Jurkat, Clone E6-1 (cell line): ENCODE measurements around the gene DNAJC28. TPM values are rescaled to one million over a fixed set of nuclear protein-coding genes. Genes with fewer than 3 reads are reported as not detected.
"Not testable (repeated sequence)": the region's sequence is repeated elsewhere in the genome, so short reads cannot be mapped to it uniquely, and the experiment has no call there.

Experiments used
- DNase-seq: peaks from one replicate; pipeline ENCODE4 v3.0.0-alpha.2; 2011; ENCODE audit warnings: low read depth, low spot score
- H3K4me3 ChIP-seq: 2 replicates; pipeline ENCODE4 v1.5.1; 2011; ENCODE audit warnings: mild to moderate bottlenecking, low read length, control low read depth, moderate library complexity
- polyA plus RNA-seq: library from polyadenylated mRNA; unstranded; fragments of >200 nt; gene quantifications from one replicate; pipeline ENCODE4 v1.2.1, GENCODE V29; 2012; ENCODE audit warnings: missing spikeins; ENCODE audit not compliant: insufficient read length, insufficient read depth

Gene DNAJC28, protein sequence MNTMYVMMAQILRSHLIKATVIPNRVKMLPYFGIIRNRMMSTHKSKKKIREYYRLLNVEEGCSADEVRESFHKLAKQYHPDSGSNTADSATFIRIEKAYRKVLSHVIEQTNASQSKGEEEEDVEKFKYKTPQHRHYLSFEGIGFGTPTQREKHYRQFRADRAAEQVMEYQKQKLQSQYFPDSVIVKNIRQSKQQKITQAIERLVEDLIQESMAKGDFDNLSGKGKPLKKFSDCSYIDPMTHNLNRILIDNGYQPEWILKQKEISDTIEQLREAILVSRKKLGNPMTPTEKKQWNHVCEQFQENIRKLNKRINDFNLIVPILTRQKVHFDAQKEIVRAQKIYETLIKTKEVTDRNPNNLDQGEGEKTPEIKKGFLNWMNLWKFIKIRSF
- polyA plus RNA-seq, result 1.5 TPM

DNA sequence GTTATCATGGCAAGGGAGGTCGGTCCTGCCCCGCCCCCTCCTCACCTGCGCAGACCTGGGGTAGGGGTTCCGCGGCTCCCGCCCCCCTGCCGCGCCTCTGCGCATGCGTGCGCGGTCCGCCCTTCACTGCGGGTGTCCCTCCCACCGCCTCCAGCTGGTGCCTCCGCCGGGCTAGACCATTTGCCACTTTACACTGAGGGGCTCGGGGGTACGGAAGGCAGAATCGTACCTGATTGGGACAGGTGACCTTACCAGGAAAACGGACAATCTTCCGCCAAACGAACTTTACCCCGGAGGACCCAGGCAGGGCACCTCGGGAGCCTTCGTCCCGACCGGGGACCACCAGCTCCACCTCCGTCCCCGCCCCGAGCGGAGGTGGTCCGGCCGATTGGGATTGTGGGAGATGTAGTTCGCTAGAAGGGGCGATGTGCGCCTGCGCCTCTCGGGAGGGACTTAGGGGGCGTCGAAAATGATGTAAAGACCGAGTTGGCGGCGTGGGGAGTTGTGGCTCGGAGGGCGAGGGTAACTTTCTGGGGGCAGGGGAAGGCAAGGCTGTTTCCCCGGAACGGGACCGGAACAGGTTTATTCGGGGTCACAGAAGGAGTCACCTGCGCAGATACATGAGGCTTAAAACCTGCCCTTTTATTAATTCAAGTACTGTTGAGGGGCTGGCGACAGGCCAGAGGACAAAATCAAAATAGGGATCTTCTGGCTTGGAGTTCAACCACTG, at the start of gene DNAJC28:
DNAJC28 (minus strand) TSS at position 344 of the 730 bp plus-strand sequence. CDS start 2,323 bp downstream, outside the sequence.
- peak within 1 kb of the TSS; percentile 76 for H3K4me3 ChIP-seq
- DNase-seq, result peak; percentile 93

DNA sequence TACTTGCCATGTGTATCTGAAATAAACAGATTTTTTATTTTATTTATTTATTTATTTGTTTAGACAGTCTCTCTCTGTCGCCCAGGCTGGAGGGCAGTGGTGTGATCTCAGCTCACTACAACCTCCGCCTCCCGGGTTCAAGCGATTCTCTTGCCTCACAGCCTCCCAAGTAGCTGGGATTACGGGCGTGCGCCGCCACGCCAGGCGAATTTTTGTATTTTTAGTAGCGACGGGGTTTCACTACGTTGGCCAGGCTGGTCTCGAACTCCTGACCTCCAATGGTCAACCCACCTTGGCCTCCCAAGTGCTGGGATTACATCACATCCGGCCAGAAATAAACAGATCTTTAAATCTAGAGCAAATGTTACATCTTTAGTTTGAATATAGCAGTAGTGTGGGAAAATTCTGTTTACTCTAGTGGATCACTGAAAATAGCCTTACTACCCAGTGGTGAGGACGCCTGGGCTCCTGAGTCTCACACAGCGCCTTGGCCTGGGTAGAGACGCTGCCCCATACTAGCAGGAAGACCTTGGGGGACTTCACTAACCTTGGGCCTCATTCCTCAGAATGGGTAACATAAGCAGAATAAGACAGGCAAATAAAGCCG, 49.7 kb upstream of the DNAJC28 start:
- no peak for DNase-seq
- peak overlapping the region; percentile 97 for H3K4me3 ChIP-seq

DNA sequence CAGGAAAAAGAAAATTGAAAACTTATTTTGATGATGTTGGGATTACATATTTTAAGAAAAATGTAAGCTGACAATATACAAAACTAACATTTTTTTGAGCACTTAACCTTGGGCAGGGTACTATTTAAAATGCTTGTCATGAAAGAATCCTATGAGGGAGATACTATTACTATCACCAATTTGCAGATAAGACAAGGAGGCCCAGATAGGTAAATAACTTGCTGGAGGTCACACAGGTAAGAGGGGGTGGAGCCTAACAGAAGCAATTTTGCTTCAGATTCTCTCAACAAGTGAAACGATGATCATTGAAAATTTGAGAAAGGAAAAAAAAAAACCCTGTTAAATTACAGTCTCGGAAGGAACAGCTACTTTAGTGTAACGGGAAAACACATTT, 49.2 kb upstream of the DNAJC28 start:
- DNase-seq, result no peak
- peak overlapping the region; percentile 97 for H3K4me3 ChIP-seq

DNA sequence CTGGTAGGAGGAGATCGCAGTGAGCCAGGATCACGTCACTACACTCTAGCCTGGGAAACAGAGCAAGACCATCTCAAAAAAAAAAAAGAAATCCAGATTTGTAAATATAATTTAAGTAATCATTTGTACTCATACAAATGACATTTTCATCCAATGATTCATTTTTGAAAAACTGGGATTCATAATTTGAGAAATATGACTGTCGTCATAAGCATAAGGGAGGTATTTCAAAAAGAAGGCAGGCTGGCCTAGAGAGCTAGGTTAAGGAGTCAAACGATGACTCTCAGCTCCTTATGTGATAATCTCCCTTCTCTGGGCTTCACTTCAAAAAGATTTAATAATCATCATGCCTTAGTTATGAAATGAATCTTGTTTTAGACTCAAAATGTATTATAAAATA, 48.1 kb upstream of the DNAJC28 start:
- no peak overlapping the region for H3K4me3 ChIP-seq
- no peak for DNase-seq

DNA sequence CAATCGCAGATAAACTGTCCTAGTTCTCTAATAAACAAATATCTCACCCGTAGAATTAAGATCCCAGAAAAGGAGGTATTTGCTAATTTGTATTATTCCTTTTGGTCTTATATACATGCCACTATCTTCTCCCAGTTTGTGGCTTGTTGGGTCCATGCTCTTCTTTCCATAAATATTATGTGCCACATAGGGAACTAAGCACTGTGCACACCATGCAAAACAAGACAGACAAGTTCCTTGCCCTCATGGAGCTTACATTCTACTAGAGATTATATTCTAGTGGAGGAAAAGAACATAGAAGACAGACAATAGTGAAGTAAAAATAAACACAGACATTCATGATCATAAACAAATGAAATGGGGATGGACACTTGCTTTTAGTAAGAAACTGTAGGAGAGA, 45.7 kb upstream of the DNAJC28 start:
- no peak for DNase-seq
- no peak overlapping the region for H3K4me3 ChIP-seq

DNA sequence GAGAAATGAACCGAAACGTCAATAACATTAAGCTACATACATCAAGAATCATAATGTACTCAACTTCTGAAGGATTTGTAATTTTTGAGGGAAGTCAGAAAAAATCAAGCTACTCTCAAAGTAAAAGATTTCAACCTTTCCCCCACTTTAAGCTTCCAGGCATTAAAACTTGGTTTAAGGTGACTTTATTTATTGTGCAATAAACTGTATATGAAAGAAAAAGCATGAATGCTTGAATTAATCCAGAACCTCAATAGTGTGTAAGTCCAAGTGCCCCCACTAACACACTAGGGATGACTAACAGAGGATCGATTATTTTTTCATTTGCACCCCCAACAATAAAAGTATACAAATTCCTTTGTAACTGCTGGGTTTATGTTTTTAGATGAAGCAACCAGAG, 39.5 kb upstream of the DNAJC28 start:
- H3K4me3 ChIP-seq, result no peak overlapping the region
- DNase-seq, result no peak

DNA sequence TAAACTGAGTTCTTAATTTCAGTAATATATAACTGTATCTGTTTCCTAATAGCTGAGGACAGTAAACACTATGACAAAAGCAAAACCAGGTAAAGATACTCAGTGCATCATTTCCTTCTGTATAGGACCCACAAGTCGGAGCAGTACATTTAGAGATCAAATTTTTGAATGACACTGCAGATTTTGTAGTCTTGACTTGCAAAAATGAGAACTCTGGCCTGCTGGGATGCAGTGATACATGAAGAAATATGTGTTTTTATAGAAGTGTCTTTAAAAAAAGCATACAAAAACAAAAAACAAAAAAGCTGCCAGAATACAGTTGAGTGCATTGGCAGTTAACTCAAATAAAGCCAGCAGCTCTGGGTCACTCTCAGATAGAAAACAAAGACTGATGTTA, 31.4 kb upstream of the DNAJC28 start:
- no peak for DNase-seq
- no peak overlapping the region for H3K4me3 ChIP-seq

DNA sequence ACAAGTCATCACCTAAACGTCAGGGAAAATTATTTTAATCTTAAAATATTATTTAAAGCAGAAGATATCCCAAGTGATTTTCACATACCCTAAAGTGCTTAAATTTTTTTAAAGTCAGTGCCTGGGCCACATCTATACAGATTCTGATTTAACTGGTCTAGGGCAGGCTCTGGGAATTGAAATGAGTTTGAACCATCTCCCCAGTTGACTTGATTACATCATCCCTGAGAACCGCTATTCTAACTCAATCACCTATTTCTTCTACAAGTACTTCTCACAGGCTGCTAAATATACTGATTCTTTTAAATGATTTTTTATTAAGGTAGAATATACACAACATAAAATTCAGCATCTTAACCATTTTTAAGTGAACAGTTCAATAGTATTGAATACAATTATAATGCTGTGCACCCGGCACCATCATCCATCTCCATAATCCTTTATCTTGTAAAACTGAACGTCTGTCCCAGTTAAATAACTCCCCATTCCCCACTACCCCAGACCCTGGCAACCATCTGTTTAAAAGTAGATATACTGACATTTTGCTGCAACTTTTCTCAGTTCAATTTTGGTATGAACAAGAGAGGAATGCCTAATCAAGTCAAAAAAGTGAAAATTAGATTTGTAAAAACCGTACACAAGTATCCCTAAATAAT, 30.9 kb upstream of the DNAJC28 start:
- no peak overlapping the region for H3K4me3 ChIP-seq
- DNase-seq, result no peak

DNA sequence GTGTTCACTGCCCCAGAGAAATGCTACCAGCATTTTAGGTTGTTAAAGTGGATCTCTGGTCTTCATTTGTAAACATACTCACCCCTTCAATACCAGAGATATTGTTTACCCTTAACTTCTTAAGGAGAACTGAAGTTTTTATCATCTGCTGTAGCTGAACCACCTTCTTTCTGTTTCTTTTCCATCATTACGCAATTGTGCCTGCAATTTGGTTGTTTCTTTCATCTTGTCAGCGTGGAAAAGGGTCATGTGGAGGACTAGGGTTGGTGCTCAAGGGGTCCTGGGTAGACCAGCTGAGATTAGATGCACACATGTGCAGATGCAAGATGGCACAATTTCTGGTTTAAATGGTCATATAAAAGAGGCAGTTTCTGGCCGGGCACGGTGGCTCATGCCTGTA, 27.4 kb upstream of the DNAJC28 start:
- H3K4me3 ChIP-seq, result no peak overlapping the region
- no peak for DNase-seq

DNA sequence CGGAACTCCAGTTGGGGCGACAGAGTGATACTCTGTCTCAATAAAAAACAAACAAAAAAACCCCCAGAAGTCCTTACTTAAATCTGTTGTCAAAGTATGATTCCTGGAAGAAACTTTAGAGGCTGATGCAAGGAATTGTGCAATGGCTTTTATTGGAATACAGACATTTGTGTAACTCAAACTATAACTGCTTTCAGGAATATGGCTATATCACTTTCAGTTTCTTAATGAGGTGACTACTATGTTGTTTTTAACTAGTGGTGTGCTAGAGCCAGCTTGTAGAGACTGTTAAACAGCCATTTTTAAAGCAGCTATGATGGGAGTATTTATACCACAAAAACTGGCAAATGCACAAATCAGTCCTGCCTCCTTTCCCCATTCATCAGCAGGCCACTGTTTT, 22.7 kb upstream of the DNAJC28 start:
- DNase-seq, result no peak
- no peak overlapping the region for H3K4me3 ChIP-seq

DNA sequence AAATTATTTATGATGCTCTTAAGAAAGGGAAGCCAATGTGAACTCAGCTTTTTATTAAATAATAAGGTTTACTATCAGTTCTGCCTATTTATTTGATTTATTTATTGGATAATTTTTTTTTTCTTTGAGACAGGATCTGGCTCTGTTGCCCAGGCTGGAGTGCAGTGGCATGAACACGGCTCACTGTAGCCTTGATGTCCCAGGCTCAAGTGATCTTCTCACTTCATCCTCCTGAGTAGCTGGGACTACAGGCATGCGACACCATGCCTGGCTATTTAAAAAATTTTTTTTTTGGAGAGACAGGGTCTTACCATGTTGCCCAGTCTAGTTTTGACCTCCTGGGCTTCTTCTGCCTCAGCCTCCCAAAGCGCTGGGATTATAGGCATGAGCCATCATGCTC, 21.0 kb upstream of the DNAJC28 start:
- H3K4me3 ChIP-seq, result no peak overlapping the region

DNA sequence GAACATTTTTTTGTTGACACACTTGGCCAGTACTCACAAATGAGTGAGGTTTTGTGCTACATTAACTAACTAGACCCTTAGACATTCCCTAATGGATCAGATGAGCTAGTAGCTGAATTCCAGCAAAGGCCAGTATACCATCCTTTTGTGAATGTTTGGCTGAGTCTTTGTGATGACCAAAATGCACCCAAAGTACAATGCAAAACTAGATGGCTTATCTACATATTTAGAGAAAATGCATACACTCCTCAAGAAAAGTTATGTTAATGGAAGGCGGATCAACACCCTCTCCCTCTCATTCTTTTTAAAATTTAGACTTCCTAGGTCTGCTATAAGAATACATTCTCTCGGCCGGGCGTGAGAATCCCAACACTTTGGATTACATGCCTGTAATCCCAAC, 20.1 kb upstream of the DNAJC28 start:
- H3K4me3 ChIP-seq, result no peak overlapping the region
- DNase-seq, result no peak

More for the DNA sequence above, 21.0 kb upstream of the DNAJC28 start:
- DNase-seq, result no peak

DNA sequence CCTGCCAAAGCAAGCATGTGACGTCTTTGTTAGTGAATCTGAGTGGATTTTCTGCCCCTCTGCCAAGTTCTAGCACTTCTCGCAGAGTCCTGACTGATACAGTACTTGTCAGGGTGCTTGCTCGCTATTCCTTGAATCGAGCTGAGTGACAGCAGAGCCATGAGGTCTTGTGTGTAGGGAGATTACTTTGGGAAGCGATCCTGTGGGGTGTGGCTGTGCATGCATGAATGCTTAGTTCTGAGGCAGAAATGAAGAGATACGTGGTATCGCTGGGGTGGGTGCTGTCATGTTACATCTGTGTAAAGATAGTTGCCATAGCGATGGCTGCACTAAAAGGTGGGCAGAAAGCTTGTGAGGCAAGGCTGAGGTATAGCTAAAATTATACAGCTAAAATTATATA, 19.3 kb upstream of the DNAJC28 start:
- DNase-seq, result no peak
- no peak overlapping the region for H3K4me3 ChIP-seq

DNA sequence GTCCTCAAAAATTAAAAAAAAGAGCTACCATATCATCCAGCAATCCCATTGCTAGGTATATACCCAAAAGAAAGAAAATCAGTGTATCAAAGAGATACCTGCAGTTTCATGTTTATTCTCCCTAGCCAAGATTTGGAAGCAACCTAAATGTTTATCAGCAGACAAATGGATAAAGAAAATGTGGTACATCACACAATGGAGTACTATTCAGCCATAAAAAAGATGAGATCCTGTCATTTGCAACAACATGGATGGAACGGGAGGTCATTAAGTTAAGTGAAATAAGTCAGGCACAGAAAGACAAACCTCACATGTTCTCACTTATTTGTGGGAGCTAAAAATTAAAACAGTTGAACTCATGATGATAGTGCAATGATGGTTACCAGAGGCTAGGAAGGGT, 15.5 kb upstream of the DNAJC28 start:
- DNase-seq, H3K4me3 ChIP-seq: not testable (repeated sequence)

DNA sequence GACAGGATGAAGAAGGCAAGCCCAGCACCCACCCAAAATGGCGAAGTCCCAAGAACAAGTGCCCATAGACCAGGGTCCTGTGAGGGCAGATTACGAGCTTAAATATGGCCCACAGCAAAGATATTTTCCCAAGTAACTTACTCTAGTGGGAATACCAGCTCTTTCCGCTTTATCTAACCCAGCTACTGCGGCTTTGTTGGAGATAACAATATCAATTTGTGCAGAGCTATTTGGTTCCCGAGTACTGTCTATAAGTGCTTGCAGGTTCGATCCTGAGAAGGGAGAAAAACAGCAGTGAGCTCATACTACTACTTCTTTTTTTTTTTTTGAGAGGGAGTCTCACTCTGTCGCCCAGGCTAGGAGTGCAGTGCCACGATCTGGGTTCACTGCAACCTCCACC, 14.3 kb upstream of the DNAJC28 start:
- DNase-seq, result no peak
- no peak overlapping the region for H3K4me3 ChIP-seq

DNA sequence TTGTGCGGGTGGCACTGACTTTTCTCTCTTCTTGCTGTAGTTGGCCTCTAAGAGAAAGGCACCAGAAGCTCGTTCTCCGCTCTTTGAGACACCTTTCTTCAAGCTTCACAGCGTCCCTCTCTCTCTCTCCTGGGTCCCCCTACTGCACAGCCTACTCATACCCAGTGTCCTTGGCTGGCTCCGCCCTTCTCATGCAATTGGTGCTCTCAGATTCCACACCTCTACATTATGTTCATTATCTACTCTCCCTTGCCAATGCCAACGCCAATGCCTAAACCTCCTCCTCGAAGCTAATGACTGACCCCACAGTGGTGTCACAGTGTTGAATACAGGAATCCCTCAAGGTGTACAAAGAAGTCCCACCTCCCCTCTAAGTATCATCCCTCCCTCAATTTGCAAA, 4.8 kb upstream of the DNAJC28 start:
- no peak for DNase-seq
- H3K4me3 ChIP-seq, result no peak overlapping the region

DNA sequence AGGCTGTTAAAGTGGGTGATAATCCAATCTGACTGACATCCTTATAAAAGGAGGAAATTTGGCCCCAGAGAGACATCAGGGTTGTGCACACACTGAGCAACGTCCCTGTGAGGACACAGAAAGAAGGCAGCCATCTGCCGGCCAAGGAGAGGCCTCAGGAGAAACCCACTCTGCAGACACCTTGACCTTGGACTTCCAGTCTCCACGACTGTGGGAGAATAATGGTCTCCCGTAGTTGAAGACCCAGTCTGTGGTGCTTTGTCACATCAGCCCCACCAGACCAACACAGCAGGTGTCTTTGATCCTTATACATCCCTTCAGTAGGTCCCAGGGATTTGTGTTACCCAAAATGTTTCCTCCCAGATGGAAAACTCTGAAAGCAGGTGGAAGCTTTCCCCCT, 4.2 kb upstream of the DNAJC28 start:
- DNase-seq, result no peak
- no peak overlapping the region for H3K4me3 ChIP-seq

DNA sequence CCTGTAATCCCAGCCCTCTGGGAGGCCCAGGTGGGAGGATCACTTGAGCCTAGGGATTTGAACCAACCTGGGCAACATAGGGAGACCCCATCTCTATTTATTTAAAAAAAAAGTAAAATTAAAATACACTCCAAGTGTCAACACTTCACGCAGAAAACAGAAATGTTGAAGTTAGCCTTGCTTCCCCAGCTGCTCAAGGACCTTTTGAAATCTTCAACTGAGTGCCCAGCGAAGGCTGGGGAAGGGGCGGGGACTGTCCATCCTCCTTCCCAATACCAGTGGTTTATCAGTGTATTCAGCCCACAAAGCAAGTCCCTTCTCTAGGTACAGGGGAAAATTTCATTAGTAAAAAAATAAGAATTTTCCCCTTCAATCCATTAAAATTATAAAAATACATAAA, 2.2 kb upstream of the DNAJC28 start:
- H3K4me3 ChIP-seq, result no peak overlapping the region
- DNase-seq, result no peak

DNA sequence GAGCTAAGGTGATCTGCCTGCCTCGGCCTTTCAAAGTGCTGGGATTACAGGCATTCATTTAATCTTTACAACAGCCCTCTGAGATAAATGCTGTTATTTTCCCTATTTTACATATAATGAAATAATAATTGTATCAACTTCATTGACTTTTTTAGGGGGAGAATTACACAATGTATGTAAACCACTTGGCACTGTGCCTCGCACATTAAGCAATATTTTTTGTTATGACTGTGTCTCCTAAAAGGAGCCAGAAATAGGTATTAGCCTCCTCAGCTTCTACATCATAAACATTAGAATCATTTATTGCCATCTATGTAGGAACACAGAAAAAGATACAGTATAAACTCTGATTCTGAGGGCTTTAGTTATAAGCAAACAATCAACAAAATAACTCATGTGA, 1.1 kb upstream of the DNAJC28 start:
- DNase-seq, result no peak
- no peak overlapping the region for H3K4me3 ChIP-seq

DNA sequence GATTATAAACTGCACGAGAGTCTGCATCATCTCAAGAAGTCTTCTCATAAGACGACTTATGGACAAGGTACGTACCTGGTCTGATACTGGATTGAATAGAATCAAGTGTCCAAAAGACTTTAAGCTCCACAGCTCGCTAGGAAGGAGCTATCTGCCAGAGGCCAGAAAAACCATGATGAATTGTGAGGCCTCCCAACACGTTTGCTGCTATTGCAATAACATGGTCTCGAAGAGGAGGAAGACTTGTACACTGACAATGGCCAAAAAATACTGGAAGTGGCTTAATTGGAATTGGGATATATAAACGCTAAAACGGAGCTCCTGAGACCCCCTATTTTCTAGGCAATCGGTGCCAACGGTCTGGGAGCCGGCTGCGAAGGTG, 534 bp downstream of the DNAJC28 start:
- peak overlapping the region; percentile 76 for H3K4me3 ChIP-seq
- DNase-seq, result no peak
